HG03159 (cell line): ENCODE measurements around the gene MROH2A.

Experiments
- ATAC-seq: cut with Tn5 transposase; IDR thresholded peaks from one replicate; pipeline ENCODE4 v1.9.1; 2021; ENCODE audit warnings: mild to moderate bottlenecking, moderate library complexity; ENCODE audit not compliant: unreplicated experiment

MROH2A gene

DNA sequence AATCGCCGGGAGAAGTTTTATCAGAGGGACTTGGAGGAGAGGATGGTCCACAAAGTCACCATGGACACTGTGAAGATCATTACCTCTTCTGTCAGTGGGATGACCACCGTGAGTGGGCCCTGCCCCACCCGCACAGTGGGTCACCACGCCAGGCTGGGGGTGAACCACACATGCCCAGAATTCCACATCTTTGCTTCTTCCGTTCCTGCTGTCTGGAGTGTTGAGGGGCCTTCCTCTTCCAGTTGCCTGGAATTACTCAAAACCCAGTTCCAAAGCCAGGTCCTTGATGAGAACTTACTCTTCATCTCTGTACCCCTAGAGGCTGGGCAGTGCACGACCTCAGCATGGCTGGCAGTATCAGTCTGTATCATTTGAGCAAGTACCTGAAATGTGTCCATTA is 22.1 kb downstream of the MROH2A start:
- ATAC-seq: no peak

DNA sequence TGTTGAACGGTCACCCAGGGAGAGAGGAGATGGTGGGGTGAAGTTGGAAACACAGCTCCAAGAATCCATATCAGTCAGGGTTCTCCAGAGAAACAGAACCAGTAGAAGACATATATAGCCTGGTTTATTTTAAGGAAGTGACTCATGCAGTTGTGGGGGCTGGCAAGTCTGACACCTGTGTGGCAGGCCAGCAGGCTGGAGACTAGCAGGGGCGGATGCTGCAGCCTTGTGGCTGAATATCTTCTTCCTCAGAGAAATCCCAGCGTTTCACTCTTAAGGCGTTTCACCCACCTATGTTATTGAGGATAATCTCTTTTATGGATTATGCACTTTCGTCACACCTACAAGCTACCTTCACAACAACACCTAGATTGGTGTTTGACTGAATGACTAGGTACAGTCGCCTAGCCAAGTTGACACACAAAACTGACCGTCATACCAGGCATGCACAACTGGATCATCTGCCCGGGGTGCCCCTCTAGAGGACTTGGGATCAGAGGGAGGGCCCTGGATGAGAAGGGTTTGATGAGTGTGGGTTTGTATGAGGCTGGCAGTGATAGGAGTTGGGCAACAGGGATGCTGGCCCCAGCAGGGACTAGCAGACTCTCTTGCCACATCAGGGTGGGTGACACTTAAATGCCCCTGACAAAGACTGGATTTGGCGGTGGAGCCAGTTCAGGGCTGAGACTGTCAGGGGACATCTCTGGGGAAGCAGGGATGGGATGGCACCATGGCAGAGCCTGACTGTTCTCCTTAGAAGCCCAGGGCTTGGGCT is 23.4 kb downstream of the MROH2A start:
- ATAC-seq: peak; percentile 50

- no peak for ATAC-seq
These were observed 24.1 kb downstream of the MROH2A start for GRCh38 chr2:233802132-233802815.

- ATAC-seq: no peak
These were observed 25.3 kb downstream of the MROH2A start for GRCh38 chr2:233803292-233803911.

- no peak for ATAC-seq
These were observed 25.9 kb downstream of the MROH2A start for GRCh38 chr2:233803994-233804393.

DNA sequence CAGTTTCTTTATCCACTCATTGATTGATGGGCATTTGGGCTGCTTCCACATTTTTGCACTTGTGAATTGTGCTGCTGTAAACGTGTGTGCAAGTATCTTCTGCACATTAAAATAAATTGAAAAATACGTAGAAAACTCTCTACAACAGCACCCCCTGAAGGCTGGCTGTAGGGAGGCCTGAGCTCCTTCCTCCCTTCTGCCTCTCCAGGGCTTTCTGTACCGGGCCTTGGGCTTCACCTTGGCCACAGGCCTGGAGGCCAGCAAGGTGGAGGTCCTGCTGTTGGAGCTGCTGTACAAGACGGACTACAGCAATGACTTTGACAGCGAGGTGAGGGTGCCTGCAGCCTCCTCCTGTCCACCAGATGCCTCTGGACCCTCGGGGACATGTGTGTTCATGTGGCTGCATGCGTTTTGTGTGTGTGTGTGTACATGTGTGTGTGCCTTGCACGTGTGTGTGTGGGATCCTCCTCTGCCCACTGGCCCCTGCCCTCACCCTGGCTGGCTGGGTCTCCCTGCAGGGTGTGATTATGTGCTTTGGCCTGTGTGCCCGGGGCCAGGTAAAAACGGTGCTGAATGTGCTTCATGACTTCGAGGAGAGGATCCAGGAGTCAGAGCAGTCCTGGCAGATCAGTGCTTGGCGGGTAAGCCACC is 29.2 kb downstream of the MROH2A start:
- no peak for ATAC-seq

DNA sequence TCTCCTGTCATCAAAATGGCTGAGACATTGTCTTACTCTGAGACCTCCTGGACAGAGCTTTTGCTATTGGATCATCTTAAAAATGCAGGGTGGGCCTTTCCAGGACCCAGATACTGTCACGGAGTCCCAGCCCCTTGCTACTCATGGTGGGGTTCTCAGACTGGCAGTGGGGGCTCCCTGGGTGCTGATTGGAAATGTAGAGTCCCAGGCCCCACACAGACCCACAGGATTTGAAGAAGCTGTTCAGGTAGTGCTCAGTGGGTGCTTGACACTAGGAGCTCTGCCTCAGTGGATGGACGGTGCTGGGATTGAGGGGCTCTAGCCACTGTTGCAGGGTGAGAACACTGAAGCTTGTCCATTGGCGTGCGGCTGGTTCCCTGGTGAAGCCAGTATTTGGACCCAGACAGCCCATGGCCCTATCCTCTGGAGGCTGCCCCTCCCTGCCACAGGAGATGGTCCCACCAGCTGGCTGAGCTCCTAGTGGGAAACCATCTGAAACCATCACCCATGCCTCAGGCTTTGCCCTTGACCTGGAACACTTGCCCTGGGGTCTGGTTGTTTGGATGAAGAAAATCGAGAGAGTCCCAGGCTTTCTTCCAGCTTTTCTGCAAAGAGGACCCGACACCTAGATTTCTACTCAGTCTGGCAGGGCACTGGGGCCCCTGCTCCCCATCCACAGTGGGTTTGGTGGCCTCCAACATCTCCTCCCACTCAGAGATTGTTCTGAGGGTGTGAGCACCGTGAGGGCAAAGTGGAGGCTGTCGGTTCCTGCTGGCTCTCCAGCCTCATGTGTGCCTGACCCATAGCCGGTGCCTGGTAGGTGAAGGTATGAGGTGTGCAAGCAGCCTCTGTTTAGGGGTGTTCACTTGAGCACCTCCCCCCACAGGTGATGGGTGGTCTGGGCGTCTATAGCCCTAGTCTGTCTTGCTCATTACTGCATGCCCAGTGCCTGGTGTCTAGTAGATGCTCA is 30.1 kb downstream of the MROH2A start:
- ATAC-seq: no peak

DNA sequence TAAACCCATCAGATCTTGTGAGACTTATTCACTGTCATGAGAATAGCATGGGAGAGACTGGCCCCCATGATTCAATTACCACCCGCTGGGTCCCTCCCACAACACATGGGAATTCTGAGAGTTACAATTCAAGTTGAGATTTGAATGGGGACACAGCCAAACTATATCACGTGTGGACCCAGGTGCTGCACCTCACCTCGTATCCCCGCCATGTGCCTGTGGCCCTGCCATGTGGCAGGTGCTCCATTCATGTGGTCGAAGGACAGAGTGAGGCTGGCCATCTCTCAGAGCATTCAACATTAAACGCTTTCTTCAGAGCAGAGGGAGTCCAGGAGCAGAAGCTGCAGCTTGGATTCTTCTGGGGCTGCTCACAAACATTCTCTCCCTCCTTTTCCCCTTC is 32.3 kb downstream of the MROH2A start:
- no peak for ATAC-seq

GRCh38 chr2:233811087-233811486 is 33.0 kb downstream of the MROH2A start:
- no peak for ATAC-seq

- ATAC-seq: no peak
These were observed 33.6 kb downstream of the MROH2A start for GRCh38 chr2:233811732-233812131.

DNA sequence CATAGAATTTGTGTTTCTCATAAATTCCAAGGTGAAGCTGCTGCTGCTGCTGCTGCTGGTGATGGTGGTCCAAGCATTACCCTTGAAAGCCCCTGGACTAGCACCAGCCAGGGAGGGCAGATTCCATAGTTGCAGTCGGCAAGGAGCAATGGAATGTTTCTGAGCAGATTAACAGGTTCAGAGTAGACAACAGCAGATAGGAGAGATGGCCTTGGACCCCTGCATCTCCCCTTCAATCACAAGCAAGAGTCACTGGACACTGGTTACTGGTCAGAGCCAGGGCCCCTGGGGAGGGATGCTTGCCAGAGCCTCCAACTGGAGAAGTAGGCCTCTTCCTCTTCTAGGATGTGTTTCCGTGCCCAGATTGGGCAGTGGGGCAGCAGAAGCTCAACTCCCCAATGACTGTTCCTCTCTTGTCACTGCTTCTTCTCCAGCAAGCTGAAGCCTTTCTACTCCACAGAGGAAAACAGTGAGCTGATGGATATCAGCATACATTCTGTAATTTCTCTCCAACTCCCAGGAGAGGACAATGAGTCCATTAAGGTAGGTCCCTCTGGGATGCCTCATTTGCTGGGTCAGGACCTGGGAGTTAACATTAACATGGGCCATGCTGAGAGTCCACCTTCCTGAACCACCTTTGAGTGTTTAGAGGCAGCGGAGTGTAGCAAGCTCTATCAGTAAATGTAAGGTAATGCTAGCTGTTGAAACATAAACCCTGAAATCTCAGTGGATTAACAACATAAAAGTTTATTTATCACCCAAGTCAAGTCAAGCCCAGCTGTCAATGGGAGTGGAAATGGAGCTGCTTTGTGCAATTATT is 35.3 kb downstream of the MROH2A start:
- no peak for ATAC-seq

- no peak for ATAC-seq
These were observed 36.1 kb downstream of the MROH2A start for GRCh38 chr2:233814056-233814835.

DNA sequence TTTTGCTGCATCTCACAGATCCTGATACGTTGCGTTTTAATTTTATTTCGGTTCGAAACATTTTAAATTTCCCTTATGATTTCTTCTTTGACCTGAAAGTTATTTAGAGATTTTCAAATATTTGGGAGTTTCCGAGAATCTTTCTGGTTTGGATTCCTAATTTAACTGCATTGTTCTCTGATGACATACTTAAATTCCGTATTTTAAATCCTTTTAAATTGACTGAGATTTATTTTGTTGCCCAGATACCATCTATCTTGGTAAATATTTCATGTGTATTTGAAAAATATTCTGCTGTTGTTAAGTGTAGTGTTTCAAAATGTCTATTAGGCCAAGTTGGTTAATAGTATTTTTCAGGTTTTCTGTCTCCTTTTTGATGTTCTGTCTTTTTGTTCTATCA is 37.7 kb downstream of the MROH2A start:
- no peak for ATAC-seq

DNA sequence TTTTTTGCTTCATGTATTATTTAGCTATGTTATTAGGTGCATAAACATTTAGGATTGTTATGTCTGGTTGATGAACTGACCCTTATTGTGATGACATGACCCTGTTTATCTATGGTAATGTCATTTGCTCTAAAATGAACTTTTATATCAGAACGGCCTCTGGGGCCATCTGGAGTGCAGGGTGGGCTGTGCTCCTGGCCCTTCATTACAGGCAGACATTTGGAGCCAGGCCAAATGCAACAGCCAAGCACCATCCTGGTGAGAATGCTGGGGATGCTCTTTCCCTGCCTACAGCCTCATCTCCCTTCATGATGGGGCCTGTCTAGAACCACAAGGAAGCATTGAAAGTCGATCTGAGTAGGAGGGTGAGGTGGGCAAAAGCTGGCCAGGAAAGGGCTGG is 38.2 kb downstream of the MROH2A start:
- ATAC-seq: no peak

DNA sequence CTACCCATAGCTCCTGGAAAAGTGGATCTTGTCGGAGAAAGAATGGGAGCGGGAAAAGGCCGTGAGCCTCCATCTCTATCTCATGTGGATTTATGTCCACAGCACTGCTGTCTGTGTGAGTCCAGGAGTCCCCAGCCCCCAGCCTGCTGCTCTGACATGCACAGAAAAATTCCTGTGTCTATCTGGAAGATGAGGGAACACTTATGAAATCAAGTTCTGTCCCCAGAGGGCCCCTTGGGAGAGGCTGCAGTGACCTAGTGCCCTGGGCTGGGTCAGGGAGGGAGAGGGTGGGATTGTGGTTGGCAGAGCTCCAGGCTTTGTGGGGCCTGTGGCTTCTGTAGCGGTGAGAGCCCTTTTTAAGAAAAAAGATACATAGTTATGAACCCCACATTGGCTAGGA is 38.6 kb downstream of the MROH2A start:
- ATAC-seq: no peak

DNA sequence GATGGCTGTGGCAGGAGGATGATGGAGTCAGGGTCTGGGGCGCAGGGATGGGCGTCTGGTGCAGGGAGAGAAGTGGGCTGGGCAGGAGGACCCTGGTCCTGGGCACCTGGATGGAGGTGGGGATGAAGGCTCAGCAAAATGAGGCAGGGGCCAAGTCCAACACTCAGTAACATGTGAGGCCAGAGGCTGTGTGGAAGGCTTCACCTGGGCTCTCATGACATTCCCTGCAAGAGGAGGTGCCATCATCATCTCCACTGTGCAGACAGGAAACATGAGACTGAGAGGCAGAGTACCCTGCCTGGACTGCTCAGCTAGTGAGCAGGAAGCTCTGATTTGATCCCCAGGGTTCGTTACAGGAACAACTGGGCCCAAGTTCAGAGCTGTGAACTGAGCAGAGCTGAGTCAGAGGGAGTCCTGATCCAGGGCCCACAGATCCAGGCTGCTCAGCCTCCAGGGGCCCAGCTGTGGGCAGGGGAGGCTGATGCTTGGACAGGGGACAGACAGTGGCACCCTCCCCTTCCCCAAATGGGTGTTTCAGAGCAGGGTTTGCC is 39.3 kb downstream of the MROH2A start:
- ATAC-seq: no peak

- no peak for ATAC-seq
These were observed 40.0 kb downstream of the MROH2A start for GRCh38 chr2:233817995-233818638.
